Uterus (tissue), 4 donors: ENCODE measurements around the gene C1orf87. TPM values are rescaled to one million over a fixed set of nuclear protein-coding genes. Genes with fewer than 3 reads are reported as not detected.

Source experiments
- DNase-seq, 2 donors: peaks; one replicate each; pipeline ENCODE4 v3.0.0-alpha.2; 2019 to 2020
- H3K27ac ChIP-seq, 2 donors: fragments of 200-600 bp; sonication (generic); 1 replicate in 1 of 2; 2 replicates in 1 of 2; pipeline ENCODE4 v1.5.1; 2016 to 2018
- H3K27me3 ChIP-seq, 2 donors: fragments of 200-600 bp; sonication (generic); one replicate each; pipeline ENCODE4 v1.5.1; 2018 to 2019; ENCODE audit warnings: control low read depth in 1 of 2
- H3K36me3 ChIP-seq, 2 donors: fragments of 200-600 bp; sonication (generic); one replicate each; pipeline ENCODE4 v1.5.1; 2019; ENCODE audit warnings: control low read depth in 1 of 2
- H3K4me1 ChIP-seq, 2 donors: fragments of 200-600 bp; sonication (generic); one replicate each; pipeline ENCODE4 v1.5.1; 2018 to 2019; ENCODE audit warnings: control low read depth in 1 of 2
- H3K4me3 ChIP-seq, 2 donors: fragments of 200-600 bp; sonication (generic); 1 replicate in 1 of 2; 2 replicates in 1 of 2; pipeline ENCODE4 v1.5.1; 2018 to 2019; ENCODE audit warnings: mild to moderate bottlenecking in 1 of 2
- H3K9me3 ChIP-seq, 2 donors: fragments of 200-600 bp; sonication (generic); one replicate each; pipeline ENCODE4 v1.5.1; 2019; ENCODE audit warnings: control low read depth in 1 of 2
- POLR2A ChIP-seq, 2 donors: fragments of 450-650 bp; IDR thresholded peaks; one replicate each; pipeline ENCODE4 v1.6.1; 2016; ENCODE audit warnings: antibody characterized with exemption in 2 of 2, mild to moderate bottlenecking in 1 of 2, moderate library complexity in 1 of 2
- intact Hi-C: fragments of 100-400 bp; cut with DNase I; formaldehyde crosslinking; loops from one replicate; pipeline ENCODE4 v1.15.1; 2023; ENCODE audit warnings: low total_unique reads
- total RNA-seq, 4 donors: library from RNA; depleted of rRNA in 3 of 4; stranded (reverse); fragments of >200 nt in 3 of 4; gene quantifications; one replicate each; pipeline versions ENCODE4 v1.1.0 to v1.2.4, GENCODE V29; 2014 to 2023
- TF ChIP-seq, protein P1 (sequence below), 4 experiments: fragments of 200-600 bp in 2 of 4; fragments of 450-650 bp in 2 of 4; sonication (generic) in 2 of 4; IDR thresholded peaks; one replicate each; pipeline ENCODE4 v1.5.1; 2016 to 2019; ENCODE audit warnings: antibody characterized with exemption in 4 of 4, mild to moderate bottlenecking in 2 of 4, moderate library complexity in 1 of 4
- donor health status: DM: yes; HTN: yes; CAD: no.

Gene C1orf87
- total RNA-seq, 4 donors from 2014 or later = 0.18 to 1.9 TPM; not detected in 2

DNA sequence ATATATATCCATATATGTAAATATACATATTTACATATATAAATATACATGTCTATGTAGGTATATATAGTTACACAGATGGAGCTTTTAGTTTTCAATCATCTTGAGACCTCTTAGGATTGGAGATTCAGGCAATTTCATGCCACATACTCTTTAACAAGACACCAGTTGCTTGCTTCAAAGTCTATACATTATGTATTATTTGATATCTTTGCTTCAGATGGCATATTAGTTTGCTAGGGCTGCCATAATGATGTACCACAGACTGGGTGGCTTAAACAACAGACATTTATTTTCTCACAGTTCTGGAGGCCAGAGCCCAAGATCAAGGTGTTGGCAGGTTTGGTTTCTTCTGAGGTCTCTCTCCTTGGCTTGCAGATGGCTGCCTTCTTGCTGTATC lies 14.1 kb upstream of the C1orf87 start:
- H3K27ac ChIP-seq = no peak overlapping the region
- no peak for TF ChIP-seq POLR2A (IDR thresholded peaks at IDR 0.05)
- TF ChIP-seq, protein P1, sequence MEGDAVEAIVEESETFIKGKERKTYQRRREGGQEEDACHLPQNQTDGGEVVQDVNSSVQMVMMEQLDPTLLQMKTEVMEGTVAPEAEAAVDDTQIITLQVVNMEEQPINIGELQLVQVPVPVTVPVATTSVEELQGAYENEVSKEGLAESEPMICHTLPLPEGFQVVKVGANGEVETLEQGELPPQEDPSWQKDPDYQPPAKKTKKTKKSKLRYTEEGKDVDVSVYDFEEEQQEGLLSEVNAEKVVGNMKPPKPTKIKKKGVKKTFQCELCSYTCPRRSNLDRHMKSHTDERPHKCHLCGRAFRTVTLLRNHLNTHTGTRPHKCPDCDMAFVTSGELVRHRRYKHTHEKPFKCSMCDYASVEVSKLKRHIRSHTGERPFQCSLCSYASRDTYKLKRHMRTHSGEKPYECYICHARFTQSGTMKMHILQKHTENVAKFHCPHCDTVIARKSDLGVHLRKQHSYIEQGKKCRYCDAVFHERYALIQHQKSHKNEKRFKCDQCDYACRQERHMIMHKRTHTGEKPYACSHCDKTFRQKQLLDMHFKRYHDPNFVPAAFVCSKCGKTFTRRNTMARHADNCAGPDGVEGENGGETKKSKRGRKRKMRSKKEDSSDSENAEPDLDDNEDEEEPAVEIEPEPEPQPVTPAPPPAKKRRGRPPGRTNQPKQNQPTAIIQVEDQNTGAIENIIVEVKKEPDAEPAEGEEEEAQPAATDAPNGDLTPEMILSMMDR (IDR thresholded peaks at IDR 0.05) = no peak
- no peaks in the 10 kb centered on the region for H3K4me1 ChIP-seq
- no peak overlapping the region for H3K4me3 ChIP-seq
- intact Hi-C loops = no loop called here
- no peaks in the 10 kb centered on the region for H3K27me3 ChIP-seq
- no peak for DNase-seq
- H3K9me3 ChIP-seq = no peaks in the 10 kb centered on the region
- no peaks in the 10 kb centered on the region for H3K36me3 ChIP-seq

DNA sequence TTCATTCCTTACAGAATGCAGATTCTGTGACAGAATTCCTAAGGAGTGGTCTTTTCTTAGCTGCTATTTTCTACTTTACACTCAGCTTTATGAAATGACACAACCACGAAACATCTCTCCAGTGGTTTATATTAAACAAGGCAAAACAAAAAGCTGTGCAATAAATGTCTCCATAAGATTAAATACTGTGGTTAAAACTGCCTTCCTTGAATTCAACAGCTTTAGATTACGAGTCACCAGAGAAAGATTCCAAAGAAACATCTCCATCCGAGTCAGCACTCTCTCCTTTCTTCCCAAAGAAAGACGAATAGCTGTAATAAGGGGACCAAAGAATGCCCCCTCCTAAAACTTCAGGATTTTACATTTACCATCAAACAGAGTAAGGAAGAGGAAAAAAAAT lies 4.6 kb upstream of the C1orf87 start:
- no peak for TF ChIP-seq POLR2A (IDR thresholded peaks at IDR 0.05)
- TF ChIP-seq, protein P1 (IDR thresholded peaks at IDR 0.05) = no peak
- H3K27ac ChIP-seq = no peak overlapping the region
- no peaks in the 10 kb centered on the region for H3K27me3 ChIP-seq
- no peaks in the 10 kb centered on the region for H3K9me3 ChIP-seq
- no peaks in the 10 kb centered on the region for H3K4me1 ChIP-seq
- no peaks in the 10 kb centered on the region for H3K36me3 ChIP-seq
- no peak for DNase-seq
- intact Hi-C loops = no loop called here
- H3K4me3 ChIP-seq = no peak overlapping the region

DNA sequence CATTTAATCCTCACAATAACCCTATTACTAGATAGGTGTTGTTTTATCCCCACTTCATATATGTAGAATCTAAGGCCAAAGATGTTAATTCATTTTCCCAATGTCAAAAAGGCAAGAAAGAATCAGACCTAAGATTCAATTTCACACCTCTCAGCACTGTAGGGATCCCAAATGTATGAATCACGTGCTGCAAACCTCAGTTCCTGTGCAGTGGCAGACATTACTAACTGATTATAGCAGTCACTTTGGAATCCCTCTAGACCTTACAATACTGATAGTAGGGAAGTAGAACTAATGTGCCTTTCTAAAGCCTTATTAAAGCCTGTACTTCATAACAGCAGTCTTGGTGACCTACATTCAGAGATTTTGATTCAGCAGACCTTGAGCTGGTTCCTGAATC lies 2.3 kb downstream of the C1orf87 start:
- Histone ChIP-seq H3K27me3 (no peaks in the 10 kb centered on the region), H3K27ac (no peak overlapping the region), H3K4me1 (no peaks in the 10 kb centered on the region), H3K9me3 (no peaks in the 10 kb centered on the region), H3K36me3 (no peaks in the 10 kb centered on the region), H3K4me3 (no peak overlapping the region)
- intact Hi-C loops = no loop called here
- DNase-seq = no peak
- TF ChIP-seq, protein P1 (IDR thresholded peaks at IDR 0.05) = no peak
- TF ChIP-seq POLR2A (IDR thresholded peaks at IDR 0.05) = no peak

DNA sequence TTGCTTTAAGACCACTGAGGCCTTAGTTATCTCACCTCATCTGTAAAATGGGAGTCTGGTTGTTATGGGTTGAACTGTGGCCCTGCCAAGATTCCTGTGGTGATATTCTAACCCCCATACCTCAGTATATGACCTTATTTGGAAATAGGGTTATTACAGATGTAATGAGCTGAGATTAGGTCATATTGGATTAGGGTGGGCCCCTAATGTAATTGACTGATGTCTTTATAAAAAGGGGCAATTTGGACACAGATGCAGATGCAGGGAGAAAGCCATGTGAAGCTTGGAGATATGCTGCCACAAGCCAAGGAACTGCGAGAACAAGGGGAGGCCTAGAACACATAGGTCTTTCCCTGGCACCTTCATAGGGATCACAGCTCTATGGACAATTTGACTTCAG lies 3.9 kb downstream of the C1orf87 start:
- DNase-seq = no peak
- no peak overlapping the region for H3K4me3 ChIP-seq
- intact Hi-C loops = no loop called here
- no peak overlapping the region for H3K27ac ChIP-seq
- no peaks in the 10 kb centered on the region for H3K36me3 ChIP-seq
- H3K9me3 ChIP-seq = no peaks in the 10 kb centered on the region
- TF ChIP-seq POLR2A (IDR thresholded peaks at IDR 0.05) = no peak
- TF ChIP-seq, protein P1 (IDR thresholded peaks at IDR 0.05) = no peak
- H3K4me1 ChIP-seq = no peaks in the 10 kb centered on the region
- H3K27me3 ChIP-seq = no peaks in the 10 kb centered on the region

DNA sequence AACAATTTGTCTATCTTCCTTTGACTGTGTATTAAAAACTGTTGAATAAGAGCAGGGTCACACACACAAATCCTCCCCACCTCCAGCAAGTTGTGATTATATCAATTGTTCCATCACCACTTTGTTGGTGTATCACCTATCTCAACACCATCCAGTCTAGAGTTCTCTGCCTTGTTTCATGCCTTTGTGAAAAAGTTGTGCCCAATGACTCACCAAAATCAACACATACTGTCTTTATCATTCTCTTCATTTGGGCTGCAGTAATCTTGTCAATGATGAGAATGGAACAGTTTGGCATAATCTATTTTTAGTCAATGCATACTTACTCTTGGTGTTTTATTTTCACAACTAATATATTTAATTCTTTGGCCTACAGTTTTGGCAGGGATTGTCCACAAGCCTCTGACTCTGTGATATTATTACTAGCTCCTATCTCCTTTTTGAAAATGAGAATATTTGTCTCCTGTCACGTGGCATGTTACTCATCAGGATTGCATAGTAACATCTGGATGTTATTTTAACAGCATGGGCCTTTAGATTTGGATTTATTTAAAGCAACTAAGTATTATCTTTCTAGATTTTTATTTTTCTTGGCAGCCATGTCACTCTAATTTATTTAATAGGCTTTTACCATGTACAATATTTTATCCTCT lies 5.1 kb downstream of the C1orf87 start:
- Histone ChIP-seq H3K36me3 (no peaks in the 10 kb centered on the region), H3K27ac (no peak overlapping the region), H3K27me3 (no peaks in the 10 kb centered on the region), H3K4me1 (no peaks in the 10 kb centered on the region), H3K4me3 (no peak overlapping the region), H3K9me3 (no peaks in the 10 kb centered on the region)
- intact Hi-C loops = no loop called here
- DNase-seq = no peak
- TF ChIP-seq, protein P1 (IDR thresholded peaks at IDR 0.05) = no peak
- TF ChIP-seq POLR2A (IDR thresholded peaks at IDR 0.05) = no peak
